Stomach (tissue), 9 donors: ENCODE results near the gene CHMP2A. TPM values are rescaled to one million over a fixed set of nuclear protein-coding genes. Genes with fewer than 3 reads are reported as not detected.
A peak's percentile ranks its signal among the peaks of the same experiment; 100 is the strongest.

Source experiments
- DNase-seq, 2 donors: peaks; one replicate each; pipeline versions ENCODE4 v3.0.0 to v3.0.0-alpha.2; 2013 to 2019
- H3K27ac ChIP-seq, 5 donors: fragments of 200-600 bp in 4 of 5; sonication (generic) in 4 of 5; one replicate each; pipeline ENCODE4 v1.5.1; 2013 to 2019; ENCODE audit warnings: mild to moderate bottlenecking in 1 of 5, moderate library complexity in 1 of 5
- H3K27me3 ChIP-seq, 3 donors: fragments of 200-600 bp; sonication (generic); one replicate each; pipeline ENCODE4 v1.5.1; 2017 to 2019; ENCODE audit warnings: mixed run types in 1 of 3
- H3K36me3 ChIP-seq, 4 donors: fragments of 200-600 bp; sonication (generic); 1 replicate in 3 of 4; 2 replicates in 1 of 4; pipeline ENCODE4 v1.5.1; 2016 to 2019
- H3K4me1 ChIP-seq, 4 donors: fragments of 200-600 bp; sonication (generic); one replicate each; pipeline ENCODE4 v1.5.1; 2016 to 2019
- H3K4me3 ChIP-seq, 4 donors: fragments of 200-600 bp; sonication (generic) in 3 of 4; one replicate each; pipeline ENCODE4 v1.5.1; 2016 to 2019; ENCODE audit warnings: mild to moderate bottlenecking in 1 of 4
- H3K9me3 ChIP-seq, 4 donors: fragments of 200-600 bp; sonication (generic); one replicate each; pipeline ENCODE4 v1.5.1; 2016 to 2019
- EP300 ChIP-seq: sonication (generic); formaldehyde crosslinking; IDR thresholded peaks from one replicate; pipeline ENCODE4 v1.6.1; 2017; ENCODE audit warnings: antibody characterized with exemption
- POLR2A ChIP-seq, 4 donors: fragments of 450-650 bp; IDR thresholded peaks; one replicate each; pipeline ENCODE4 v1.6.1; 2016; ENCODE audit warnings: antibody characterized with exemption in 4 of 4, control low read depth in 2 of 4, mild to moderate bottlenecking in 1 of 4, moderate library complexity in 1 of 4
- POLR2AphosphoS5 ChIP-seq, 3 donors: sonication (generic); formaldehyde crosslinking; IDR thresholded peaks; one replicate each; pipeline ENCODE4 v1.6.1; 2016; ENCODE audit warnings: antibody characterized with exemption in 3 of 3
- WGBS, 5 donors: extraction: QIAGEN DNeasy Blood & Tissue Kit in 3 of 5; methylation state at CpG; one replicate each; pipeline versions ENCODE4 v1.1.5 to v1.1.7; 2013 to 2018; 5-methylcytosine and 5-hydroxymethylcytosine counted together
- intact Hi-C: fragments of 100-400 bp; cut with DNase I; formaldehyde crosslinking; loops from one replicate; pipeline ENCODE4 v1.15.1; 2023; ENCODE audit warnings: low total_unique reads
- polyA plus RNA-seq, 3 donors: library from polyadenylated mRNA; stranded (reverse); fragments of 200-250 nt; gene quantifications; one replicate each; pipeline ENCODE4 v1.2.3, GENCODE V29; 2013
- total RNA-seq, 5 donors: library from RNA; depleted of rRNA; stranded (reverse); fragments of >200 nt; gene quantifications; one replicate each; pipeline versions ENCODE4 v1.1.0 to v1.2.3, GENCODE V29; 2014 to 2016
- TF ChIP-seq, protein P1 (sequence below), 7 experiments: fragments of 450-650 bp in 4 of 7; fragments of 200-600 bp in 3 of 7; sonication (generic) in 3 of 7; IDR thresholded peaks; one replicate each; pipeline ENCODE4 v1.5.1; 2016 to 2019; ENCODE audit warnings: antibody characterized with exemption in 7 of 7, control low read depth in 2 of 7, mild to moderate bottlenecking in 1 of 7
- donor health status: healthy with polysubstance abuse.
- donor health status: Bipolar disorder and iron deficiency.
- donor health status: healthy.

The CHMP2A gene
- total and polyA plus RNA-seq, 8 donors, result 55.8 to 338 (median 168) TPM

DNA sequence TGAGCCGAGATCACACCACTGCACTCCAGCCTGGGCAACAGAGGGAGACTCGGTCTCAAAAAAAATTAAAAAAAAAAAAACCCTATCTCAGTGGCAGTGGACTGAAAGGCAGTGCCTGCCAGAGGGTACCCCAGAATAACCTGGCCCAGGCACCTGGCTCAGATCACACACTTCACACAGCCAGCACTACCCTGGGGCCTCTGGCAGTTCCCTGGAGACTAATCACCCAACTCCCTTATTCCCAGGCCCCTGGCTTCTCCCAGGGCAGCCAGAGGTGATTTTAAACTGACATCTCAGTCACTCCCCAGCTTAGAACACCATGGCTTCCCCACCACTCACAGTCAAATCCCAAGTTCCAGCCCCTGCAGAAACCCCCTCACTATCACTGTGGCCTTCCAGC lies 39.6 kb downstream of the CHMP2A start:
- no peak for DNase-seq
- TF ChIP-seq EP300, result no peak
- TF ChIP-seq POLR2A (IDR thresholded peaks at IDR 0.05), result no peak
- TF ChIP-seq, protein P1, sequence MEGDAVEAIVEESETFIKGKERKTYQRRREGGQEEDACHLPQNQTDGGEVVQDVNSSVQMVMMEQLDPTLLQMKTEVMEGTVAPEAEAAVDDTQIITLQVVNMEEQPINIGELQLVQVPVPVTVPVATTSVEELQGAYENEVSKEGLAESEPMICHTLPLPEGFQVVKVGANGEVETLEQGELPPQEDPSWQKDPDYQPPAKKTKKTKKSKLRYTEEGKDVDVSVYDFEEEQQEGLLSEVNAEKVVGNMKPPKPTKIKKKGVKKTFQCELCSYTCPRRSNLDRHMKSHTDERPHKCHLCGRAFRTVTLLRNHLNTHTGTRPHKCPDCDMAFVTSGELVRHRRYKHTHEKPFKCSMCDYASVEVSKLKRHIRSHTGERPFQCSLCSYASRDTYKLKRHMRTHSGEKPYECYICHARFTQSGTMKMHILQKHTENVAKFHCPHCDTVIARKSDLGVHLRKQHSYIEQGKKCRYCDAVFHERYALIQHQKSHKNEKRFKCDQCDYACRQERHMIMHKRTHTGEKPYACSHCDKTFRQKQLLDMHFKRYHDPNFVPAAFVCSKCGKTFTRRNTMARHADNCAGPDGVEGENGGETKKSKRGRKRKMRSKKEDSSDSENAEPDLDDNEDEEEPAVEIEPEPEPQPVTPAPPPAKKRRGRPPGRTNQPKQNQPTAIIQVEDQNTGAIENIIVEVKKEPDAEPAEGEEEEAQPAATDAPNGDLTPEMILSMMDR (IDR thresholded peaks at IDR 0.05), result no peak
- TF ChIP-seq POLR2AphosphoS5 (IDR thresholded peaks at IDR 0.05), result no peak
- H3K36me3 ChIP-seq, result peaks cover 16 to 26% (median 23%) of the 10 kb centered on the region in 4 donors
- intact Hi-C loops, result no loop called here
- no peak overlapping the region for H3K4me3 ChIP-seq
- peaks cover 30 to 73% (median 65%) of the 10 kb centered on the region in 4 donors for H3K4me1 ChIP-seq
- 87 to 97% (median 91%) methylated on average over 2 of the region's 2 CpGs for WGBS, 5 donors
- H3K27me3 ChIP-seq, result no peaks in the 10 kb centered on the region
- no peak overlapping the region for H3K27ac ChIP-seq
- H3K9me3 ChIP-seq, result no peaks in the 10 kb centered on the region

DNA sequence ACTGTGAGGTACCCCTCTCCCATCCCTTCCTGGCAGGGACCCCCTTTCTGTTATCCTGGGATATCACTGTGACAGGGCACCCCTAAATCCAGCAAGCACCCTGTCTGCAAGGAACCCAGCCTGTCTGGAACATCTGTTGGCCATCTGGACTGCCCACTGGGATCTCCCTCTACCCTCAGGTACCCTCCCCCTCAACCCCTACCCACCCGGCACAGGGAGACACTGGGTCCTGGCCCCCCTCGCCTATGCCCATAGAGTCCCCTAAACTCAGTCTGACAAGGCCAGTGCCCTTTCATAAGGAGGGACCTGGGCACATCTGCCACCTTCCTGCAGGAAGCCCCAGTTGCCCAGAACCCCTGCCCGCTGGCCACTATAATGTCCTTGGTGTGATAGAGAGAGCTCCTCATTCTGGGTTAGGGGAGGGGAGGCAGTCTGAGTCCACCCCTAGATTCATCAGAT lies 40.3 kb downstream of the CHMP2A start:
- H3K4me3 ChIP-seq, result peak overlapping the region; percentile 38 to 54 (median 44)
- peaks cover 16 to 26% (median 23%) of the 10 kb centered on the region in 4 donors for H3K36me3 ChIP-seq
- no peaks in the 10 kb centered on the region for H3K9me3 ChIP-seq
- 60 to 67% (median 66%) methylated on average over 2 to 3 of the region's 3 CpGs for WGBS, 5 donors
- intact Hi-C loops, result no loop called here
- peak overlapping the region in 4 of 5 donors; percentile 60 to 81 (median 64) for H3K27ac ChIP-seq
- no peaks in the 10 kb centered on the region for H3K27me3 ChIP-seq
- no peak for TF ChIP-seq POLR2AphosphoS5 (IDR thresholded peaks at IDR 0.05)
- peaks cover 27 to 70% (median 60%) of the 10 kb centered on the region in 4 donors for H3K4me1 ChIP-seq
- DNase-seq, result peak in 1 of 2 donors; percentile 9

DNA sequence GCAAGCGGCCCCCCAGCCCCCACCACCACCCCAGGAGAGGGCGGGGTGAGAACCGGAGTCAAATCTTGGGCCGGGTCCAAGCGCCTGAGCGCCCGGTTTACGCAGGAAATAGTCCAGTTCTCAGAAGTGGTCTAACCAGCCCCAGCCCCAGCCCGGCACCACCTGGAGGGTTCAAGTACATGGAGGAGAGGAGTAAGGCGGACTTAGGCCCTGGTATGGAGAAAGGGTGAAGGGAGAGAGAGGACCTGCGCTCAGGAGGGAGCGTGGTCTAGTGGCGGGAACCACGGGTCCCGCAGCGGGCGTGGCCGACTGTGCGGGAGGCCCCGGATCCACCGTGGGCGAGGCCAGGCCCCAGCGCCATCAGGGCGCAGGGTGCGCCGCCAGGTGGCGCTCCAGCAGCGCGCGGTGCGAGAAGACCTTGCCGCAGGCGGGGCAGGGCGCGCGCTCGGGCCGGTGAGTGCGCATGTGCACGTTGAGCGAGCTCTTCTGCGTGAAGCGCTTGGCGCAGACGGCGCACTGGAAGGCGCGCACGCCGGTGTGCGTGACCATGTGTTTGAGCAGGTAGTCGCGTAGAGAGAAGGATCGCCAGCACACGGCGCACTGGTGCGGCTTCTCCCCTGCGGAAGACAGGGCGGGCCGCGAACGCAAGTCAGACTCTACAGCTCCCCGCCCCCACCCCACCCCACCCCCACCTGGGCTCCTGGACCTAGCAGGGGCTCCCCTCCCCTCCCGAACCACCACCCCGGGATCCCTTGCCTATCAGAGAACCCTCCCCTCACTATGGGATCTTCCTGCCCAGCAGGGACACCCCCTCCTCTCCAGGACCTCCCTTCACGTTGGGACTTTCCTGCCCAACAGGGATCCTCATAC lies 41.0 kb downstream of the CHMP2A start:
- TF ChIP-seq POLR2AphosphoS5 (IDR thresholded peaks at IDR 0.05) (peak; percentile 74 to 94 (median 76)), POLR2A (IDR thresholded peaks at IDR 0.05) (no peak)
- TF ChIP-seq, protein P1 (IDR thresholded peaks at IDR 0.05), result peak in 5 of 7 experiments; percentile 58 to 95 (median 93)
- peak overlapping the region; percentile 38 to 54 (median 44) for H3K4me3 ChIP-seq
- peaks cover 16 to 26% (median 23%) of the 10 kb centered on the region in 4 donors for H3K36me3 ChIP-seq
- H3K9me3 ChIP-seq, result no peaks in the 10 kb centered on the region
- peaks cover 27 to 69% (median 55%) of the 10 kb centered on the region in 4 donors for H3K4me1 ChIP-seq
- H3K27ac ChIP-seq, result peak overlapping the region; percentile 58 to 81 (median 63)
- DNase-seq, result peak; percentile 94 to 98
- 6 to 34% (median 7%) methylated on average over 46 to 66 of the region's 66 CpGs for WGBS, 5 donors
- no peaks in the 10 kb centered on the region for H3K27me3 ChIP-seq
- intact Hi-C loops, result no loop called here

DNA sequence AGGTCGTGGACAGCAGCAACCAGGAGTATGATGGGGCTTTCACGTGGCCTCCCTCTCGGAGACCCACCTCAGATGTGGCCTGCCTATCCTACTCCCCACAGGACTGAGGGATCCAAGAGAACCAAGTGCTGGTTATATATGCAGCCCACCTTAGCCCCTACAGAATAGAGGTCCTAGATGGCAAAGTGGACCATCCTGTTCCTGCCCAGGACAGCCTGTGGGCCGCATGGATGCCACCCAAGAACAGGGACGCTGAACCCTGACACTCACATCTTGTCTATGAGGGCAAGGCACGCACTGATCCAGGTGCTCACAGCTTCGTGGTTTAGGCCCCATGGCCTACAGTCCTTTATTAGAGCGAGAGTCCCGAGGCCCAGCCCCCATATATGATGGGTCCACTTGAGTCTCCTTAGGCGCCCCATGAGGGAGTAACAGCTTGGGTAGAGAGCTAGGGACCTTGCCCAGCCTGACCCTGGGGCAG lies 41.7 kb downstream of the CHMP2A start:
- Histone ChIP-seq H3K27ac (peak overlapping the region in 4 of 5 donors; percentile 60 to 81 (median 64)), H3K36me3 (peaks cover 16 to 26% (median 23%) of the 10 kb centered on the region in 4 donors), H3K4me1 (peaks cover 21 to 63% (median 49%) of the 10 kb centered on the region in 4 donors), H3K9me3 (no peaks in the 10 kb centered on the region), H3K4me3 (peak overlapping the region in 1 of 4 donors; percentile 54), H3K27me3 (no peaks in the 10 kb centered on the region)
- DNase-seq, result no peak
- 20 to 80% (median 77%) methylated on average over 1 to 10 of the region's 10 CpGs for WGBS, 5 donors
- TF ChIP-seq POLR2AphosphoS5 (IDR thresholded peaks at IDR 0.05) (peak in 1 of 3 donors; percentile 16), POLR2A (IDR thresholded peaks at IDR 0.05) (no peak), EP300 (no peak)
- TF ChIP-seq, protein P1 (IDR thresholded peaks at IDR 0.05), result no peak
- intact Hi-C loops, result no loop called here
